Neural cell (in vitro differentiated cells): ENCODE data around the gene SLCO2B1. TPM values are rescaled to one million over a fixed set of nuclear protein-coding genes. Genes with fewer than 3 reads are reported as not detected.

Source experiments
- H2AFZ ChIP-seq: fragments of 200-600, 300-800 bp; sonication (generic), shearing (Covaris generic); 2 replicates; pipeline ENCODE4 v1.6.0; 2014; ENCODE audit warnings: low read depth, mild to moderate bottlenecking, antibody characterized with exemption, low read length, moderate library complexity
- H3F3A ChIP-seq: fragments of 200-600 bp; shearing (Covaris generic); 2 replicates; pipeline ENCODE4 v1.6.1; 2016; ENCODE audit warnings: mild to moderate bottlenecking, moderate library complexity, mixed read lengths, antibody characterized with exemption, low read length; ENCODE audit not compliant: insufficient read depth, poor library complexity, severe bottlenecking
- H3K27ac ChIP-seq: fragments of 200-600, 300-800 bp; sonication (generic), shearing (Covaris generic); 2 replicates; pipeline ENCODE4 v1.5.1; 2014; ENCODE audit warnings: mild to moderate bottlenecking, low read length, moderate library complexity
- H3K27me3 ChIP-seq: fragments of 300-800, 200-600 bp; sonication (generic), shearing (Covaris generic); 2 replicates; pipeline ENCODE4 v1.6.0; 2014; ENCODE audit warnings: mild to moderate bottlenecking, low read depth, low read length, moderate library complexity; ENCODE audit not compliant: insufficient read depth
- H3K36me3 ChIP-seq: fragments of 300-800, 200-600 bp; sonication (generic), shearing (Covaris generic); 2 replicates; pipeline ENCODE4 v1.5.1; 2014; ENCODE audit warnings: mild to moderate bottlenecking, antibody characterized with exemption, low read length, moderate library complexity; ENCODE audit not compliant: insufficient read depth
- H3K4me2 ChIP-seq: fragments of 300-800, 200-600 bp; sonication (generic), shearing (Covaris generic); 2 replicates; pipeline ENCODE4 v1.6.0; 2014; ENCODE audit warnings: mild to moderate bottlenecking, low read length
- H3K4me3 ChIP-seq: fragments of 300-800, 200-600 bp; sonication (generic), shearing (Covaris generic); 2 replicates; pipeline ENCODE4 v1.5.1; 2014; ENCODE audit warnings: mild to moderate bottlenecking, low read length, moderate library complexity
- H3K79me2 ChIP-seq: fragments of 200-600 bp; shearing (Covaris generic); replicated peaks from 2 replicates; pipeline ENCODE4 v1.6.0; 2014; ENCODE audit warnings: mild to moderate bottlenecking, low read length, moderate library complexity; ENCODE audit not compliant: insufficient read depth
- H3K9ac ChIP-seq: fragments of 300-800, 200-600 bp; sonication (generic), shearing (Covaris generic); 2 replicates; pipeline ENCODE4 v1.6.1; 2016; ENCODE audit warnings: mild to moderate bottlenecking, low read length, mixed read lengths
- H3K9me2 ChIP-seq: fragments of 200-600 bp; shearing (Covaris generic); 2 replicates; pipeline ENCODE4 v1.6.1; 2016; ENCODE audit warnings: mild to moderate bottlenecking, low read length, mixed read lengths; ENCODE audit not compliant: insufficient read depth
- H3K9me3 ChIP-seq: fragments of 200-600, 300-800 bp; sonication (generic), shearing (Covaris generic); 2 replicates; pipeline ENCODE4 v1.6.1; 2016; ENCODE audit warnings: mild to moderate bottlenecking, mixed run types, low read length, moderate library complexity, mixed read lengths
- H4K20me1 ChIP-seq: fragments of 200-600 bp; shearing (Covaris generic); 2 replicates; pipeline ENCODE4 v1.6.1; 2016; ENCODE audit warnings: mild to moderate bottlenecking, mixed run types; ENCODE audit not compliant: insufficient read depth
- EP300 ChIP-seq: fragments of 450-650 bp; conservative IDR thresholded peaks from 2 replicates; pipeline ENCODE4 v1.6.1; 2014; ENCODE audit warnings: antibody characterized with exemption, mild to moderate bottlenecking, moderate library complexity; ENCODE audit not compliant: poor library complexity, severe bottlenecking
- EZH2 ChIP-seq: fragments of 200-600, 300-800 bp; shearing (Covaris generic), sonication (generic); IDR thresholded peaks from 2 replicates; pipeline ENCODE4 v1.6.1; 2014; ENCODE audit warnings: antibody characterized with exemption, low read length, borderline replicate concordance, mild to moderate bottlenecking; ENCODE audit not compliant: insufficient read depth, poor library complexity, severe bottlenecking
- MXI1 ChIP-seq: fragments of 450-650 bp; conservative IDR thresholded peaks from 2 replicates; pipeline ENCODE4 v1.6.1; 2014; ENCODE audit warnings: antibody characterized with exemption, mild to moderate bottlenecking; ENCODE audit not compliant: poor library complexity, severe bottlenecking
- POLR2AphosphoS5 ChIP-seq: IDR thresholded peaks from 2 replicates; pipeline ENCODE4 v1.6.1; 2012
- RAD21 ChIP-seq: fragments of 450-650 bp; conservative IDR thresholded peaks from 2 replicates; pipeline ENCODE4 v1.6.1; 2014; ENCODE audit warnings: antibody characterized with exemption, mild to moderate bottlenecking, moderate library complexity
- SMC3 ChIP-seq: fragments of 450-650 bp; conservative IDR thresholded peaks from 2 replicates; pipeline ENCODE4 v1.6.1; 2014; ENCODE audit warnings: antibody characterized with exemption, mild to moderate bottlenecking, moderate library complexity; ENCODE audit not compliant: poor library complexity
- TAF1 ChIP-seq: IDR thresholded peaks from 2 replicates; pipeline ENCODE4 v1.6.1; 2012; ENCODE audit warnings: low read depth
- polyA plus RNA-seq: library from polyadenylated mRNA; depleted of rRNA; stranded (reverse); fragments of >200 nt; gene quantifications from 2 replicates; pipeline ENCODE4 v1.2.3, GENCODE V29; 2014
- TF ChIP-seq, protein P1 (sequence below): fragments of 450-650 bp; IDR thresholded peaks from 2 replicates; pipeline ENCODE4 v1.5.1; 2014; ENCODE audit warnings: antibody characterized with exemption, mild to moderate bottlenecking, moderate library complexity; ENCODE audit not compliant: poor library complexity, severe bottlenecking
- TF ChIP-seq, protein P2 (sequence below): IDR thresholded peaks from 2 replicates; pipeline ENCODE4 v1.6.1; 2012; ENCODE audit warnings: borderline replicate concordance

The SLCO2B1 gene
- polyA plus RNA-seq, 1 donor from 2014 or later = not detected

DNA sequence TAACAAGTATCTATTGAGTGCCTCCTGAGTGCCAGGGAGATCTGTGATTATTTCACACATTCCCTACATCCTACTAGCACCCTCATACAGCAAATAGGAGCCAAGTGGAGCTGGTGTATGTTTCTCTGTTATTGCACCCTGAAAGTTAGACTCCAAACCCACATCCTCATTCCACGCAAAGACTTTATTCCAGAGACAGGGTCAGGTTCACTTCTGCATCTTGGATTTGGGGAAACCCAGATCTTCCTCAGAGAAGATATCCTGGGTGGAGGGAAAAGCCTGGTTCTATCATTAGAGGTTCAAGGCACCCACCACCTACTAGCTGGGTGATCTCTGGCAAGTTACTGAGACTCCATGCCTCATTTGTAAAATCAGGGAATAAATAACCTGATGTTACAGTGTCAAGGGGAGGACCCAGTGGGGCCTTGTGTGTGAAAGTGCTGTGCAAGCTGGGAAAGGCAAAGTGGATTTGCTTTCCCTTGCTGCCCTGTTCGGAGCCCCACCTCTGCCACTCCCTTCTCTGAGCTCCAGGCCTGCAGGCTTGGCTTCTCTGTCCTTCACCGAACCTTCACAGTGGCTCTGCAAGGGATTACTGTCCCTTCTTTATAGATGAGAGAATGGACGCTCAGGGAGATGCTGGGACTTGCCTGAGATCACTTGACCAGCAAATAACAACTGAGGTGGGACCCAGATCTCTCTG is 991 bp upstream of the SLCO2B1 start:
- Histone ChIP-seq H3K4me2 (no peak overlapping the region), H4K20me1 (no peaks in the 10 kb centered on the region), H3F3A (no peaks in the 10 kb centered on the region), H3K27me3 (no peaks in the 10 kb centered on the region), H3K9me2 (no peaks in the 10 kb centered on the region), H3K9me3 (no peaks in the 10 kb centered on the region), H3K27ac (no peak overlapping the region), H3K79me2 (no peaks in the 10 kb centered on the region), H3K36me3 (no peaks in the 10 kb centered on the region), H3K4me3 (no peak overlapping the region), H3K9ac (no peak overlapping the region), H2AFZ (no peak overlapping the region)
- TF ChIP-seq, protein P1, sequence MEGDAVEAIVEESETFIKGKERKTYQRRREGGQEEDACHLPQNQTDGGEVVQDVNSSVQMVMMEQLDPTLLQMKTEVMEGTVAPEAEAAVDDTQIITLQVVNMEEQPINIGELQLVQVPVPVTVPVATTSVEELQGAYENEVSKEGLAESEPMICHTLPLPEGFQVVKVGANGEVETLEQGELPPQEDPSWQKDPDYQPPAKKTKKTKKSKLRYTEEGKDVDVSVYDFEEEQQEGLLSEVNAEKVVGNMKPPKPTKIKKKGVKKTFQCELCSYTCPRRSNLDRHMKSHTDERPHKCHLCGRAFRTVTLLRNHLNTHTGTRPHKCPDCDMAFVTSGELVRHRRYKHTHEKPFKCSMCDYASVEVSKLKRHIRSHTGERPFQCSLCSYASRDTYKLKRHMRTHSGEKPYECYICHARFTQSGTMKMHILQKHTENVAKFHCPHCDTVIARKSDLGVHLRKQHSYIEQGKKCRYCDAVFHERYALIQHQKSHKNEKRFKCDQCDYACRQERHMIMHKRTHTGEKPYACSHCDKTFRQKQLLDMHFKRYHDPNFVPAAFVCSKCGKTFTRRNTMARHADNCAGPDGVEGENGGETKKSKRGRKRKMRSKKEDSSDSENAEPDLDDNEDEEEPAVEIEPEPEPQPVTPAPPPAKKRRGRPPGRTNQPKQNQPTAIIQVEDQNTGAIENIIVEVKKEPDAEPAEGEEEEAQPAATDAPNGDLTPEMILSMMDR = no peak
- no peak for TF ChIP-seq MXI1
- TF ChIP-seq, protein P2, sequence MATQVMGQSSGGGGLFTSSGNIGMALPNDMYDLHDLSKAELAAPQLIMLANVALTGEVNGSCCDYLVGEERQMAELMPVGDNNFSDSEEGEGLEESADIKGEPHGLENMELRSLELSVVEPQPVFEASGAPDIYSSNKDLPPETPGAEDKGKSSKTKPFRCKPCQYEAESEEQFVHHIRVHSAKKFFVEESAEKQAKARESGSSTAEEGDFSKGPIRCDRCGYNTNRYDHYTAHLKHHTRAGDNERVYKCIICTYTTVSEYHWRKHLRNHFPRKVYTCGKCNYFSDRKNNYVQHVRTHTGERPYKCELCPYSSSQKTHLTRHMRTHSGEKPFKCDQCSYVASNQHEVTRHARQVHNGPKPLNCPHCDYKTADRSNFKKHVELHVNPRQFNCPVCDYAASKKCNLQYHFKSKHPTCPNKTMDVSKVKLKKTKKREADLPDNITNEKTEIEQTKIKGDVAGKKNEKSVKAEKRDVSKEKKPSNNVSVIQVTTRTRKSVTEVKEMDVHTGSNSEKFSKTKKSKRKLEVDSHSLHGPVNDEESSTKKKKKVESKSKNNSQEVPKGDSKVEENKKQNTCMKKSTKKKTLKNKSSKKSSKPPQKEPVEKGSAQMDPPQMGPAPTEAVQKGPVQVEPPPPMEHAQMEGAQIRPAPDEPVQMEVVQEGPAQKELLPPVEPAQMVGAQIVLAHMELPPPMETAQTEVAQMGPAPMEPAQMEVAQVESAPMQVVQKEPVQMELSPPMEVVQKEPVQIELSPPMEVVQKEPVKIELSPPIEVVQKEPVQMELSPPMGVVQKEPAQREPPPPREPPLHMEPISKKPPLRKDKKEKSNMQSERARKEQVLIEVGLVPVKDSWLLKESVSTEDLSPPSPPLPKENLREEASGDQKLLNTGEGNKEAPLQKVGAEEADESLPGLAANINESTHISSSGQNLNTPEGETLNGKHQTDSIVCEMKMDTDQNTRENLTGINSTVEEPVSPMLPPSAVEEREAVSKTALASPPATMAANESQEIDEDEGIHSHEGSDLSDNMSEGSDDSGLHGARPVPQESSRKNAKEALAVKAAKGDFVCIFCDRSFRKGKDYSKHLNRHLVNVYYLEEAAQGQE = no peak
- TF ChIP-seq POLR2AphosphoS5 = no peak
- TF ChIP-seq TAF1 = no peak
- no peak for TF ChIP-seq EP300
- TF ChIP-seq EZH2 = no peak
- TF ChIP-seq SMC3 = no peak
- TF ChIP-seq RAD21 = no peak

DNA sequence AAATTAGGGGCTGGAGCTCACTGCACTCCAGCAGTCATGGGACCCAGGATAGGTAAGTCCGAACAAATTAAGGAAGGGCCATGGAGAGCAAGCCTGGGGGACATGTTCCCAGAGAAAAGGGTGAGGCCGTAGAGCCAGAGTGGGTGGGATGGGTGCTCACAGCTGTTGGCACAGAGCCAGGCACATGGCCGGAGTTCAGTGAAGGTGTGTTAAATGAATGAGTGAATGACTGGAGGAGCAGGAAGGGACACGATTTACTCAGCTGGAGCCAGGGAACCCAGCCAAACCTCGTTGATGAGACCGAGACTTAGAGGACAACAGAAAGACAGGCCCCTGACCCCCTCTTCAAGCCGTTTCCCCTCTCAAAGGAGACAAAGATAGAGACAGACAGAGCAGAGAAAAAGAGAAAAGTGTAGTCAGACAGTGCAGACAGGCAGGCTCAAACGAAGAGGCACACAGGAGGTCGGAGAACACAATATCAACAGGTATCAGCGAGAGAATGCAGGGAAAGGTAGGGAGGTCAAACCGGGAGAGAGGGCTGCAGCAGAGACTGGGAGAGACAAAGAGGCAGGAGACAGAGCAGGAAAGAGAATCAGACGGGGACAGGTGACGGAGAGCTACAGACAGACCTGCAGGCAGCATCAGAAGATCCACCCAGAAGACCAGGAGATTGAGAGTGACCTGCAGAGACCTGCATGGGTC is 590 bp downstream of the SLCO2B1 start:
- Histone ChIP-seq H3K9me2 (no peaks in the 10 kb centered on the region), H3F3A (no peaks in the 10 kb centered on the region), H2AFZ (no peak overlapping the region), H3K36me3 (no peaks in the 10 kb centered on the region), H3K27ac (no peak overlapping the region), H3K9me3 (no peaks in the 10 kb centered on the region), H3K4me2 (no peak overlapping the region), H3K79me2 (no peaks in the 10 kb centered on the region), H3K4me3 (no peak overlapping the region), H4K20me1 (no peaks in the 10 kb centered on the region), H3K27me3 (no peaks in the 10 kb centered on the region), H3K9ac (no peak overlapping the region)
- no peak for TF ChIP-seq SMC3
- TF ChIP-seq, protein P2 = no peak
- no peak for TF ChIP-seq EZH2
- TF ChIP-seq RAD21 = no peak
- TF ChIP-seq MXI1 = no peak
